Activated CD8-positive, alpha-beta memory T cell treated with anti-CD3 and anti-CD28 coated beads, Interleukin-2, amount 10 ng/mL, durations not matched to agents 7 days and 5 days (primary cell): ENCODE results near the gene ADPGK. TPM values are rescaled to one million over a fixed set of nuclear protein-coding genes. Genes with fewer than 3 reads are reported as not detected.
A peak's percentile ranks its signal among the peaks of the same experiment; 100 is the strongest.
"Not testable (repeated sequence)": the region's sequence is repeated elsewhere in the genome, so short reads cannot be mapped to it uniquely, and the experiment has no call there.

Source experiments
- ATAC-seq: fragments of 150-1000 bp; cut with Tn5 transposase; one replicate; pipeline ENCODE4 v1.10.0; 2021; ENCODE audit warnings: moderate library complexity
- CTCF ChIA-PET: fragments of 350-600 bp; sonication (Branson Sonifier 250); formaldehyde crosslinking; loops from one replicate; lab custom pipeline; 2021; ENCODE audit warnings: antibody characterized with exemption; lab: Charles Lee
- DNase-seq: peaks from one replicate; pipeline ENCODE4 v3.0.0-alpha.2; 2020
- H3K27ac Mint-ChIP-seq: one replicate; pipeline ENCODE4 v1.8.0; 2021; ENCODE audit warnings: mild to moderate bottlenecking, mixed read lengths
- H3K27me3 Mint-ChIP-seq: one replicate; pipeline ENCODE4 v1.8.0; 2021; ENCODE audit warnings: mixed read lengths
- H3K36me3 Mint-ChIP-seq: one replicate; pipeline ENCODE4 v1.8.0; 2021; ENCODE audit warnings: mild to moderate bottlenecking, mixed read lengths
- H3K4me1 Mint-ChIP-seq: one replicate; pipeline ENCODE4 v1.8.0; 2021; ENCODE audit warnings: mixed read lengths
- H3K4me3 Mint-ChIP-seq: one replicate; pipeline ENCODE4 v1.8.0; 2021; ENCODE audit warnings: mild to moderate bottlenecking, moderate library complexity, mixed read lengths
- H3K9me3 Mint-ChIP-seq: one replicate; pipeline ENCODE4 v1.8.0; 2022; ENCODE audit warnings: low read depth, mixed read lengths
- total RNA-seq, 2 experiments: library from RNA; stranded (reverse); gene quantifications; one replicate each; pipeline ENCODE4 v1.2.3, GENCODE V29; 2021

ADPGK gene
- total RNA-seq, 2 experiments from 2014 or later, result 67.8 to 76.5 TPM

DNA sequence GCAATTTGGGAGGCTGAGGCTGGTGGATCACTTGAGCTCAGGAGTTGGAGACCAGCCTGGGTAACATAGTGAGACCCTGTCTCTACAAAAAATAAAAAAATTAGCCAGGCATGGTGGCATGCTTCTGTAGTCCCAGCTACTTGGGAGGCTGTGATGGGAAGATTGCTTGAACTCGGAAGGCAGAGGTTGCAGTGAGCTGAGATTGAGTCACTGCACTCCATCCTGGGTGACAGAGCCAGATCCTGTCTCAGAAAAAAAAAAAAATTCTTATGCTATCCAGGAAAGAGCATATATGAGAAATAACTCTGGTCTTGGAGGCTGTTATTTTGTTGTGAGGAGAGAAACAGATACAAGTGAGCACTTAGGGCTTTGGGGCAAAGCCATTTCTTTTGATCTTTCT is 55.3 kb downstream of the ADPGK start:
- ATAC-seq, H3K4me1 Mint-ChIP-seq, CTCF ChIA-PET: not testable (repeated sequence)

GRCh38 chr15:72727154-72727553 is 56.4 kb downstream of the ADPGK start:
- H3K36me3 Mint-ChIP-seq, result peaks cover 9% of the 10 kb centered on the region

More for the DNA sequence above, 55.3 kb downstream of the ADPGK start:
- not testable (repeated sequence) for H3K27me3 Mint-ChIP-seq, H3K4me3 Mint-ChIP-seq, H3K27ac Mint-ChIP-seq, DNase-seq, H3K9me3 Mint-ChIP-seq
- peaks cover 12% of the 10 kb centered on the region for H3K36me3 Mint-ChIP-seq

GRCh38 chr15:72725851-72726250 is 57.7 kb downstream of the ADPGK start:
- CTCF ChIA-PET, result interaction anchor here (0.8 kb wide), 1 partner anchor 58 kb away, joined by 3 read pairs; the partner anchor contains the start of gene ADPGK
- H3K4me3 Mint-ChIP-seq, H3K27me3 Mint-ChIP-seq: not testable (repeated sequence)

More at GRCh38 chr15:72727154-72727553, 56.4 kb downstream of the ADPGK start:
- DNase-seq, result no peak
- Mint-ChIP-seq H3K4me1 (no peaks in the 10 kb centered on the region), H3K27ac (no peak overlapping the region), H3K27me3 (no peaks in the 10 kb centered on the region), H3K9me3 (no peaks in the 10 kb centered on the region), H3K4me3 (no peak overlapping the region)
- CTCF ChIA-PET, result interaction anchor here (0.9 kb wide), 1 partner anchor 517 kb away, joined by 3 read pairs; no protein-coding TSS in a partner anchor
- no peak for ATAC-seq

DNA sequence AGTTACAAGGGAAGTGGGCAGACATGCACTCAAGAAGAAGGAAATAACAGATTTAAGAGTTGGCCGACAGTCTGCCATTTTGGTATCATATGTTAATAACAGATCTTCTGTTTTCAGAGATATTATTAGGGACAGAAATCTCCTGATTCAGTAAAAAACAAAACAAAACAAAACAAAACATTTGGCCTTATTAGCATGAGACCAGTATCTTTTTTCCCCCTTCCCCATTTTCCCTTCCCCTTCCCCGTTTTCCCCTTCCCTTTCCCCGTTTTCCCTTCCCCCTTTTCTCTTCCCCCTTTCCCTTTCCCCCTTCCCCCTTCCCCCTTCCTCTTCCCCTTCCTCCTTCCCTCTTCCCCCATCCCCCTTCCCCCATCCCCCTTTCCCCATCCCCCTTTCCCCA is 58.1 kb downstream of the ADPGK start:
- no peak overlapping the region for H3K27ac Mint-ChIP-seq
- H3K27me3 Mint-ChIP-seq, result no peaks in the 10 kb centered on the region
- ATAC-seq (no peak), DNase-seq (no peak)
- no peaks in the 10 kb centered on the region for H3K9me3 Mint-ChIP-seq
- H3K36me3 Mint-ChIP-seq, result peaks cover 1% of the 10 kb centered on the region
- CTCF ChIA-PET, result no interaction called here
- H3K4me1 Mint-ChIP-seq, result no peaks in the 10 kb centered on the region
- H3K4me3 Mint-ChIP-seq, result no peak overlapping the region

More at GRCh38 chr15:72725851-72726250, 57.7 kb downstream of the ADPGK start:
- not testable (repeated sequence) for DNase-seq, H3K36me3 Mint-ChIP-seq, ATAC-seq, H3K27ac Mint-ChIP-seq, H3K4me1 Mint-ChIP-seq, H3K9me3 Mint-ChIP-seq

DNA sequence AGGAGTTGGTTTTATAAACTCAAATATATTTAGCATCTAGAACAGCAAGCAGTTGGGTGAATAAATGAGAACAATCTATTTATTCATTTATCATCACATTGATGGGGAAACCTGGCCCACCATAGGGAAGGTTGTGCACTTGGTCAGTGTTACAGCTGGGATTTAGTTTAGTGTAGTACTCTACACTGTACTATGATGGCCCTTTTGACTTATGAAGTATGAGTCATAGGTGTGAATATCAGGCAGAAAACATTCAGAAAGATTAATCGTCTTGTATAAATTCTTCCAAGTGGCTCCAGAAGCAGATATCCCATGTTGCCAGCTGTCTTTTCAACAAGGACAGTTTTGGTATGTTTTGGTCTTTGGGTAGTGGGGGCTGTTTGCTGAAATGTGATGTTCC is 59.5 kb downstream of the ADPGK start:
- no peaks in the 10 kb centered on the region for H3K27me3 Mint-ChIP-seq
- ATAC-seq (no peak), DNase-seq (no peak)
- no peak overlapping the region for H3K27ac Mint-ChIP-seq
- H3K4me3 Mint-ChIP-seq, result no peak overlapping the region
- no peaks in the 10 kb centered on the region for H3K9me3 Mint-ChIP-seq
- H3K4me1 Mint-ChIP-seq, result no peaks in the 10 kb centered on the region
- CTCF ChIA-PET, result interaction anchor here (0.6 to 5.2 kb wide), 7 partner anchors 13 to 358 kb away, joined by 3 to 34 read pairs (median 3); partner anchors contain the start of gene ADPGK
- H3K36me3 Mint-ChIP-seq, result peaks cover 1% of the 10 kb centered on the region

DNA sequence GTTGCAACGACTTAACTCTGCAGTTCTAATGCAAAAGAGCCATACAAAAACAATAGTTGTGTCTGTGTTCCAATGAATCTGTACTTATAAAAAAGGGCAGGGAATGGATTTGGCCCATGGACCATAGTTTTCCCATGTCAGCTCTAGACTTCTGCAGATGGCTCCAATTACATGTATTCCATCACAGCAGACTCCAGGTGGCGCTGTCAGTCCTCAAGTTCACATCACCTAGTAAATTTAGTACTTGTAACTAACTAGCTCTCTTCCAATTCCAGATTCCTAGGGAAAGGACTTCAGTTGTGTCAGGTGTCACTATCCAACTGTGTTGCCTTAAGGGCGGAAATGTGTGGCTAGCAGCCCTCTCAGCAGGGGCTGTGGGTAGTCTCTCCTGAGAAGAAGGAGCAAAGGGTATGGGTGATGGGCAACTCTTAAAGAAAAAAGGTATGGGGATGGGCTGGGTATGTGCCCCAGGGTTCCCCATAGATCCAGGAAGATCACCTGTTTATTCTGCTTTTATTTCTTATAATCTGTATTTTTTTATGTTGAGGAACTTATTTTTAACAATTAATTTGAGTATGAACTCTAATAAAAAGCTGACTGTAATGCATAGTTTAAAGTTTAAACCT is 61.4 kb downstream of the ADPGK start:
- ATAC-seq (peak; percentile 63), DNase-seq (peak; percentile 79)
- no peaks in the 10 kb centered on the region for H3K4me1 Mint-ChIP-seq
- H3K4me3 Mint-ChIP-seq, result no peak overlapping the region
- no peak overlapping the region for H3K27ac Mint-ChIP-seq
- H3K9me3 Mint-ChIP-seq, result no peaks in the 10 kb centered on the region
- CTCF ChIA-PET, result interaction anchor here (0.6 to 5.2 kb wide), 47 partner anchors 8 to 551 kb away, joined by 3 to 34 read pairs (median 4); partner anchors contain the start of genes ADPGK, BBS4 and HIGD2B
- peaks cover 3% of the 10 kb centered on the region for H3K36me3 Mint-ChIP-seq
- H3K27me3 Mint-ChIP-seq, result no peaks in the 10 kb centered on the region

- not testable (repeated sequence) for H3K4me1 Mint-ChIP-seq, H3K4me3 Mint-ChIP-seq
- CTCF ChIA-PET, result interaction anchor here (1.6 kb wide), 1 partner anchor 14 kb away, joined by 4 read pairs; no protein-coding TSS in a partner anchor
These were observed 74.8 kb downstream of the ADPGK start for GRCh38 chr15:72708551-72709303.

DNA sequence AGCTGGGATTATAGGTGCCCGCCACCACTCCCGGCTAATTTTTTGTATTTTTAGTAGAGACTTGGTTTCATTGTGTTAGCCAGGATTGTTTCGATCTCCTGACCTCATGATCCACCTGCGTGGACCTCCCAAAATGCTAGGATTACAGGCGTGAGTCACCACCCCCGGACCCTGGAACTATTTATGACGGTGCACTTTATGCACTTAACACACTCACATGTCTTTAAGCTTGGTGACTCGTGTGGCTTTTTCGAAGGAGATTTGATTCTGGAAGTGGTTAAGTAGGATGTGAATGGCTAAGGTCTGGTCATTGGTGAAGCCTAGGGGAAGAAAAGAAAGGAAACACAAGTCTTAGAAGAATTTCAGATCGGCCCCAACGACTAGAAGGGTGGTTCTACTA is 77.3 kb downstream of the ADPGK start:
- no peak for ATAC-seq
- no peak overlapping the region for H3K4me3 Mint-ChIP-seq
- CTCF ChIA-PET, result interaction anchor here (0.8 to 1.3 kb wide), 3 partner anchors 12 to 106 kb away, joined by 3 to 6 read pairs (median 4); no protein-coding TSS in a partner anchor

More at GRCh38 chr15:72708551-72709303, 74.8 kb downstream of the ADPGK start:
- H3K27ac Mint-ChIP-seq, DNase-seq, ATAC-seq, H3K36me3 Mint-ChIP-seq, H3K27me3 Mint-ChIP-seq, H3K9me3 Mint-ChIP-seq: not testable (repeated sequence)

More for the DNA sequence above, 77.3 kb downstream of the ADPGK start:
- no peak for DNase-seq
- Mint-ChIP-seq H3K4me1 (no peaks in the 10 kb centered on the region), H3K9me3 (no peaks in the 10 kb centered on the region), H3K27me3 (no peaks in the 10 kb centered on the region), H3K27ac (no peak overlapping the region), H3K36me3 (peaks cover 2% of the 10 kb centered on the region)

Other genes starting within 250 kb of the ADPGK start
- gene GOLGA6B, start 129.1 kb downstream of the ADPGK start, total RNA-seq, result not detected
- under 1 TPM in 1 of 2 experiments, not detected in 1; 0.53 TPM for gene HIGD2B, start 97.6 kb downstream of the ADPGK start, total RNA-seq
- 10 to 100 TPM; 13.1 to 14.7 TPM for gene BBS4, start 97.6 kb downstream of the ADPGK start, total RNA-seq